Measurements from ENCODE around the gene AP1AR.
"Not testable (repeated sequence)": the region's sequence is repeated elsewhere in the genome, so short reads cannot be mapped to it uniquely, and the experiment has no call there.

AP1AR gene

GRCh38 chr4:112201915-112202505, 29.6 kb upstream of the AP1AR start:
- no peaks in the 10 kb centered on the region for H3K36me3 ChIP-seq (ENCODE audit: control insufficient read depth, insufficient read depth, low read length)
- H3K4me1 ChIP-seq (ENCODE audit: control insufficient read depth, insufficient read depth, low read length): no peaks in the 10 kb centered on the region
- H3K4me3 ChIP-seq (ENCODE audit: low read length): no peak overlapping the region
- DNase-seq (ENCODE audit: low read depth, low spot score): peak; percentile 7
- H3K27ac ChIP-seq (ENCODE audit: low read length): no peak overlapping the region
- no peaks in the 10 kb centered on the region for H3K27me3 ChIP-seq (ENCODE audit: control insufficient read depth, insufficient read depth, low read length)
- no CpG with 5 or more reads among the region's 4 CpGs for WGBS (ENCODE audit: insufficient coverage, insufficient read length)
- H3K9me3 ChIP-seq (ENCODE audit: control insufficient read depth, insufficient read depth, low read length): no peaks in the 10 kb centered on the region

- Histone ChIP-seq H3K4me1 (ENCODE audit: control insufficient read depth, insufficient read depth, low read length) (no peaks in the 10 kb centered on the region), H3K9me3 (ENCODE audit: control insufficient read depth, insufficient read depth, low read length) (no peaks in the 10 kb centered on the region), H3K27ac (ENCODE audit: low read length) (no peak overlapping the region), H3K36me3 (ENCODE audit: control insufficient read depth, insufficient read depth, low read length) (no peaks in the 10 kb centered on the region), H3K27me3 (ENCODE audit: control insufficient read depth, insufficient read depth, low read length) (no peaks in the 10 kb centered on the region), H3K4me3 (ENCODE audit: low read length) (no peak overlapping the region)
- WGBS (ENCODE audit: insufficient coverage, insufficient read length): no CpG with 5 or more reads among the region's 1 CpG
- DNase-seq (ENCODE audit: low read depth, low spot score): no peak
Observed at GRCh38 chr4:112203593-112203992, 28.0 kb upstream of the AP1AR start.

DNA sequence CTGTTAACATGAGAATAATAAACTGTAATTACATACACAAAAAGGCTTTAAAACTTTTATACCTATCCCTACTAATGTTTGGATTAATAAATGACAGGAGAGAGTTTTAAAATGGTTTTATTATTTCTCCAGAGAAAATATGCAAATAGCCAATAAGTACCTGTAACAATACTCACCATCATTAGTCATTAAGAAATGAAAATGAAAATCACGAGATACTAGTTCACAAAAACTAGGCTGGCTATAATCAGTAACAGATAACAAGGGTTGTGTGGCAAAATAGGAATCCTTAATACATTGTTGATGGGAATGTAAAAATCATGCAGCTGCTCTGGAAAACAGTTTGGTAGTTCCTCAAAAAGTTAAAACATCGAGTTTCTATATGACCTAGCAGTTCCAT, 25.2 kb upstream of the AP1AR start:
- Histone ChIP-seq H3K27me3 (ENCODE audit: control insufficient read depth, insufficient read depth, low read length) (no peaks in the 10 kb centered on the region), H3K4me1 (ENCODE audit: control insufficient read depth, insufficient read depth, low read length) (no peaks in the 10 kb centered on the region), H3K36me3 (ENCODE audit: control insufficient read depth, insufficient read depth, low read length) (no peaks in the 10 kb centered on the region), H3K9me3 (ENCODE audit: control insufficient read depth, insufficient read depth, low read length) (no peaks in the 10 kb centered on the region), H3K4me3 (ENCODE audit: low read length) (no peak overlapping the region), H3K27ac (ENCODE audit: low read length) (no peak overlapping the region)
- no CpG with 5 or more reads among the region's 2 CpGs for WGBS (ENCODE audit: insufficient coverage, insufficient read length)
- DNase-seq (ENCODE audit: low read depth, low spot score): no peak

- not testable (repeated sequence) for H3K4me3 ChIP-seq (ENCODE audit: low read length); H3K27me3 ChIP-seq (ENCODE audit: control insufficient read depth, insufficient read depth, low read length); H3K9me3 ChIP-seq (ENCODE audit: control insufficient read depth, insufficient read depth, low read length); H3K4me1 ChIP-seq (ENCODE audit: control insufficient read depth, insufficient read depth, low read length); H3K27ac ChIP-seq (ENCODE audit: low read length); DNase-seq (ENCODE audit: low read depth, low spot score); H3K36me3 ChIP-seq (ENCODE audit: control insufficient read depth, insufficient read depth, low read length)
- no CpG with 5 or more reads among the region's 7 CpGs for WGBS (ENCODE audit: insufficient coverage, insufficient read length)
Observed at GRCh38 chr4:112208137-112209095, 23.2 kb upstream of the AP1AR start.

GRCh38 chr4:112210777-112211176, 20.8 kb upstream of the AP1AR start:
- H3K9me3 ChIP-seq (ENCODE audit: control insufficient read depth, insufficient read depth, low read length): no peaks in the 10 kb centered on the region
- H3K36me3 ChIP-seq (ENCODE audit: control insufficient read depth, insufficient read depth, low read length): no peaks in the 10 kb centered on the region
- H3K27ac ChIP-seq (ENCODE audit: low read length): no peak overlapping the region
- no peaks in the 10 kb centered on the region for H3K4me1 ChIP-seq (ENCODE audit: control insufficient read depth, insufficient read depth, low read length)
- H3K27me3 ChIP-seq (ENCODE audit: control insufficient read depth, insufficient read depth, low read length): no peaks in the 10 kb centered on the region
- DNase-seq (ENCODE audit: low read depth, low spot score): no peak
- no peak overlapping the region for H3K4me3 ChIP-seq (ENCODE audit: low read length)
- WGBS (ENCODE audit: insufficient coverage, insufficient read length): no CpG with 5 or more reads among the region's 1 CpG

DNA sequence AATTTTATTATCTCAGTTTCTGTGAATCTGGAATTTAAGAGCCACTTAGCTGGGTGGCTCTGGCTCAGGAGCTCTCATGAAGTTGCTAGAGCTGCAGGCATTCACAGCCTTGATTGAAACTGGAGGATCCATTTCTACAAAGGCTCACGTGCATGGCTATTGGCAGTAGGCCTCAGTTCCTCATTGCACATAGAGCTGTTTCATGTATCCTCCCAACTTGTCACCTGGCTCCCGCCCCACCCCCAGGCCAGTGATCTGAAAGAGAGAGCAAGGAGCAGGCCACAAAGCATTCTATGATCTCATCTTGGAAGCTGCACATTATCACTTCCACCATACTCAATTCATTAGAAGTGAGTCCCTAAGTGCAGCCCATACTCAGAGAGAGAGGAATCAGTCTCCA, 18.5 kb upstream of the AP1AR start:
- no peak overlapping the region for H3K27ac ChIP-seq (ENCODE audit: low read length)
- DNase-seq (ENCODE audit: low read depth, low spot score): no peak
- no peaks in the 10 kb centered on the region for H3K9me3 ChIP-seq (ENCODE audit: control insufficient read depth, insufficient read depth, low read length)
- no peaks in the 10 kb centered on the region for H3K4me1 ChIP-seq (ENCODE audit: control insufficient read depth, insufficient read depth, low read length)
- no peak overlapping the region for H3K4me3 ChIP-seq (ENCODE audit: low read length)
- no CpG with 5 or more reads among the region's 2 CpGs for WGBS (ENCODE audit: insufficient coverage, insufficient read length)
- H3K27me3 ChIP-seq (ENCODE audit: control insufficient read depth, insufficient read depth, low read length): no peaks in the 10 kb centered on the region
- no peaks in the 10 kb centered on the region for H3K36me3 ChIP-seq (ENCODE audit: control insufficient read depth, insufficient read depth, low read length)

DNA sequence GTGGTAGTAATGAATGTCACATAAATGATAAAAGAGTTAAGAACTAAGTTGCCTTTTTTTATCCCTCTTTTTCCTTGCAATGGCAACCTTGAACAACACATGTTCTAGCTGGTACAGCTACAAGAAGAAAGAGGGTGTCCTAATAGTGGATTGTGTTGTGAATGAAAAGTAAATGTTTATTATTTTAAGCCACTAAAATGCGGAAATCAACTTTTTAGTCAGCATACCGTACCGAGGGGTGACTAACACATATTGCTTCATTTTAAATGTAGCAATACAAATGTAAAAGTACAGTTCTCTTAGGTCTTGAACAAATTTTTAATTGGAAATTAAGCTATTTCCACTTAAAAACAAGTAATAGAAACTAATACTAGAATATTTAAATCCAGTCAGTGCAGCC, 17.7 kb upstream of the AP1AR start:
- Histone ChIP-seq H3K4me1 (ENCODE audit: control insufficient read depth, insufficient read depth, low read length) (no peaks in the 10 kb centered on the region), H3K9me3 (ENCODE audit: control insufficient read depth, insufficient read depth, low read length) (no peaks in the 10 kb centered on the region), H3K27me3 (ENCODE audit: control insufficient read depth, insufficient read depth, low read length) (no peaks in the 10 kb centered on the region), H3K27ac (ENCODE audit: low read length) (no peak overlapping the region), H3K4me3 (ENCODE audit: low read length) (no peak overlapping the region), H3K36me3 (ENCODE audit: control insufficient read depth, insufficient read depth, low read length) (no peaks in the 10 kb centered on the region)
- WGBS (ENCODE audit: insufficient coverage, insufficient read length): no CpG with 5 or more reads among the region's 3 CpGs
- no peak for DNase-seq (ENCODE audit: low read depth, low spot score)

- no peak overlapping the region for H3K27ac ChIP-seq (ENCODE audit: low read length)
Observed at GRCh38 chr4:112214390-112215264, 17.0 kb upstream of the AP1AR start.

GRCh38 chr4:112219826-112220366, 11.7 kb upstream of the AP1AR start:
- H3K4me1 ChIP-seq (ENCODE audit: control insufficient read depth, insufficient read depth, low read length): no peaks in the 10 kb centered on the region; the same call in 1 of the 2 replicates
- H3K4me3 ChIP-seq (ENCODE audit: low read length): no peak overlapping the region
- no peaks in the 10 kb centered on the region for H3K36me3 ChIP-seq (ENCODE audit: control insufficient read depth, insufficient read depth, low read length)
- no peaks in the 10 kb centered on the region for H3K27me3 ChIP-seq (ENCODE audit: control insufficient read depth, insufficient read depth, low read length)
- WGBS (ENCODE audit: insufficient coverage, insufficient read length): no CpG with 5 or more reads among the region's 7 CpGs
- peaks cover 2% of the 10 kb centered on the region; the same call in 1 of the 2 replicates for H3K9me3 ChIP-seq (ENCODE audit: control insufficient read depth, insufficient read depth, low read length)
- DNase-seq (ENCODE audit: low read depth, low spot score): no peak
- H3K27ac ChIP-seq (ENCODE audit: low read length): no peak overlapping the region

More at GRCh38 chr4:112214390-112215264, 17.0 kb upstream of the AP1AR start:
- H3K4me1 ChIP-seq (ENCODE audit: control insufficient read depth, insufficient read depth, low read length): no peaks in the 10 kb centered on the region
- H3K4me3 ChIP-seq (ENCODE audit: low read length): no peak overlapping the region
- DNase-seq (ENCODE audit: low read depth, low spot score): no peak
- H3K9me3 ChIP-seq (ENCODE audit: control insufficient read depth, insufficient read depth, low read length): no peaks in the 10 kb centered on the region
- no peaks in the 10 kb centered on the region for H3K27me3 ChIP-seq (ENCODE audit: control insufficient read depth, insufficient read depth, low read length)
- H3K36me3 ChIP-seq (ENCODE audit: control insufficient read depth, insufficient read depth, low read length): no peaks in the 10 kb centered on the region
